Raji (cell line): ENCODE results near the gene MTERF1.

ENCODE experiments used
- POLR2A ChIP-seq: IDR thresholded peaks from 2 replicates; pipeline ENCODE4 v1.6.1; 2011; ENCODE audit warnings: low read depth, low read length, control low read depth; ENCODE audit not compliant: insufficient read depth

MTERF1 gene

DNA sequence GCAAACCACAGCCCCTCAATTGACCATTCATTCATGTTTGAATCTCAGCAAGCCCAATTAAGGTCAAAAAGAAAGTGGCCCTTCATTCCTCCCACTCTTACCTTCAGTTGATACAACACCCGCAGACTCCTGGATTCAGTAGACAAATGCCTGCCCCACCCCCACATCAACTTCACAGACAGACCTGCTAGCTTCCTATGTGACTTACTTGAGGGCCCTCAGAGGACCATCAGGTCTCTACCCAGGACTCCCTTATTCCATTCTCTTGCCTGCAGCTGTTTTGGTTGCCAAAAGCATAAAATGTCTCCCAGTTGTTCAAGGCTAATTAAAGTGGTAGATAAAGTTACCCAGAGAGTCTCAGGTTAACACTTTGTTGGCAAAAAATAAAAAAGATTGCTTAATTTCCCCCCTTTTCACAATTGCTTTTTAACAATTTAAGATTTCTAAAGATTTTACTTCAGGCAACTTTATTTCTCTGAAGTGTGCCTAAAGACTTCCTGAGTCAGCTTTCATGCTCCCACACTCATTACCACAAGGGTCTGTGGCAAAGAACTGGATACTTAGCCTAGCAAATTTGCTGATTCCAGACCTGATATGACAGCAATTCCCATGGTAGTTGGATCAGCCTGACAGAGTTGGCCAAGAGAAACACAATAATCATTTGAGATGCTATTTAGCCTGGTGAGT lies 3.3 kb upstream of the MTERF1 start:
- no peak for TF ChIP-seq POLR2A

DNA sequence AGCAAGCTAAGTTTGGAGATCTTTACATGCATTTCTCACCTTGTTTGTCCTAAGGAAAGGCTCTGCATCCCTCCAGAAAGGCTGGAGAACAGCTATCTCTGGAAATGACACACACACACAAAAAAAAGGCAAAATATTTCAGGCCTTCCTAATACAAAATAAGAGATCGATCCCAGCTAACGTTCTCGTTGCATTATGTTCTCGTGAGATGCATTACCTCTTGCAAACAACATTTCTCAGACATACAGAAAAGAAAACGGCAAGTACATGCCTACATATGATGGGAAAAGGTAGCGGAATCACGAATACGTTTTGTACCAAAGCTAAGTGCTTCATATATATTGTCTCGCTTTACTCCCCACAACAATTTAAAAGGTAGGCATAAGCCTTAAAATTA lies 488 bp downstream of the MTERF1 start:
- no peak for TF ChIP-seq POLR2A

DNA sequence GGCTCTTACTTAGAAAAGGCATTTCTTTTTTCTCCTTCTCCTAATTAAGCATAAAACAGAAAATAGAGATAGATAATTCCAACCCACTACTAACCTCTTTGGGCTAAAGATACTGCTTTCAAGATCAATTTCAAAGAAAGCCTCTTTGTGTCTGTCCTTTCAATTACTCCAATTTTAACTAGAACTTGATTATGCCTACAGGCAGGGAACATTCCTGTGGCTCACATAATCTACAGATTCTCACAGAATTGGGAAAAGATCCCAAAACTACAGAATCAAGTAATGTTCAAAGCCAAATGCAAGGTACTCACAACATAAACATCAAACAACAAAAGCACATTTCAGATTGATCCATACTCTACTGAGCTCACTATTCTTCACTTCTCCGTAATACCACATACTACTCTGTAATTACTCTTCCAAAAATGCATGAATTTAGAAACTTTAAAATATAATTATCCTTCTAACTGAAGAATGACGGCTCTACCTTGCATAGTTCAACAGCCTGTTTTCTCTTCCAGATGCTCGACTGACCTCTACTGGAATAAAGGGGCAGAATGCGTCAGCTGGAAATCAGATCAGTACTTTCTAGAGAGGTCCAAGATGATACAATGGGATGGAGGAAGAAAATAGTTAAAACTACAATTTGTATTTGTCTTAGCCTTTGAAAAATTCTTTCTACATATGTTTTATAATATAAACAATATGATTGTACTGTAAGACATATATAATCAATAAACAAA lies 3.9 kb downstream of the MTERF1 start:
- TF ChIP-seq POLR2A = no peak

GRCh38 chr7:91875851-91876250 lies 4.7 kb downstream of the MTERF1 start:
- TF ChIP-seq POLR2A = no peak

- no peak for TF ChIP-seq POLR2A
Observed at GRCh38 chr7:91872928-91873327, 7.6 kb downstream of the MTERF1 start.

- no peak for TF ChIP-seq POLR2A
Observed at GRCh38 chr7:91872069-91872468, 8.4 kb downstream of the MTERF1 start.

DNA sequence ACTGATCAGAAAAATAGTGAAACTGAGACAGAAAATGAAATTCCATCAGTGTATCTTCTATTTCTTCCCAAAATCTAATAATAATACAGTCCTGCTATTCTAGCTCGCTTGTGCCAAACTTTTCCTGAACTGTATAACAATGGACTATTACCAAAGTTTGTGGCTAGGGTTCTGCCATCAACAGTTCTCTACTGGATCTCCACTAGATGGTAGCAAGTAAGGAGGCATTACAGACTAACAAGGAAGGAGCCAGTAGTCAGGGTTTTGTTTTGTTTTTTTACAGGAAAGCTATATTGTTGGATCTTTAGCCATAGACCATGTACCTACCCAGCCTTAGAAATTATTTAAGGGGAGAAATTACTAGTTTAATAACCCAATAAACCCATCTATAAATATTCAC lies 10.8 kb downstream of the MTERF1 start:
- no peak for TF ChIP-seq POLR2A

GRCh38 chr7:91866599-91867148 lies 13.8 kb downstream of the MTERF1 start:
- no peak for TF ChIP-seq POLR2A

DNA sequence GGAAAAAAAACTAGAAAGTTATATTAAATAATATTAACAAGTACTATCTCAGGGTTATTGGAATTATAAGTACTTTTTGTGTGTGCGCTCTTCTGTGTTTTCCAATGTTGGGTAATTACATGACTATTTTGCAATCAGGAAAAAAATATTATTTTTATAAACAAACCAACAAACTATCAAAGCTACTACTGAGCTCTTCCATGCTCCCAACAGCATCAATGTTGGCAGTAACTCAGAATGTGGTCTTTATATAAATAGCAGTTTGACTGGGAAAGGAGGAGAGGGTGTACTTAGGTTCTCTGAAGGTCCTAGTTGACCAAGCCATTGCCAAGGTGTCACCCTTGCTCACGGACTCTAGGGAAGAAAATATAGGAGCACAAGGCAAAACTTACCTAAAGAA lies 15.0 kb downstream of the MTERF1 start:
- no peak for TF ChIP-seq POLR2A

- no peak for TF ChIP-seq POLR2A
Observed at GRCh38 chr7:91864070-91864469, 16.4 kb downstream of the MTERF1 start.

DNA sequence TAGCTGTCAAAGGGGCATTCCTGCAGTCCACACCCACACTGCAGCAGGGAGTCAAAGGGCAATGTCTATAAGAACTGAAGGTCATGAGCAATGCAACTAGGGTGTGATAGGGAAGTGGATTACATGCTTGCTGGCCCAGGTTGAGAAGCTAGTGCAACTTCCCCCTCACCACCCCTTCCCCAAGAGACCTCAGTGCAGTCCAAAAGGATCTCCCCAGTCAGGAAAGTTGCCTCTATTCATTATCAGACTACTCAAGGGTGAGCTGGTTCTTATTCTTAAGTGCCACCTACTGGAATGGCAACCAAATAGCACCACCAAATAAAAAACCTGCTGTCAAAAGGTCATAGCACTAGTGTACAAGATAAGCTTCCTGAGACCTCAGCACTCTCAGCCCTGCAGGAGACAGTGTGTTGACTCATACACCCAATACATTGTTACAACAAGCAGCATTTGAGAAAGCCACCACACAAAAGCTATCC lies 28.2 kb downstream of the MTERF1 start:
- TF ChIP-seq POLR2A = no peak

DNA sequence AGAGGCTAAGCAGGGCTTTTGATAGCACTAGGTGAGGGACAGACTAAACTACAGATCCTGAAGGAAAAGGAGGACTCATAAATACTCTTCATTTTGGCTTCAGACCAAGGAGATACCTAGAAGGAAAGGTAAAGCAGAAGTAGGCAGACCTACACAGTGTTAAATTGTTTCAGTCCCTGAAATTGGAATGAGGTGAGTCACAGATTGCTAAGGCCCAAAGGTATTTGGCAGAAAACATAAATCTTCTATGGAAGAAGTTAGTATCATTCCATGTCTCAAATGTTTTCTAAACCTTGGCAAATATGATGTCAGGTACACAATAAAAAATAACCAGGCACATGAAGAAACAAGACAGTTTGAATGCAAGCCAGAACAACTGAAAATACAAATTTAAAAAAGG lies 30.0 kb downstream of the MTERF1 start:
- TF ChIP-seq POLR2A = no peak

GRCh38 chr7:91847876-91848588 lies 32.5 kb downstream of the MTERF1 start:
- no peak for TF ChIP-seq POLR2A

DNA sequence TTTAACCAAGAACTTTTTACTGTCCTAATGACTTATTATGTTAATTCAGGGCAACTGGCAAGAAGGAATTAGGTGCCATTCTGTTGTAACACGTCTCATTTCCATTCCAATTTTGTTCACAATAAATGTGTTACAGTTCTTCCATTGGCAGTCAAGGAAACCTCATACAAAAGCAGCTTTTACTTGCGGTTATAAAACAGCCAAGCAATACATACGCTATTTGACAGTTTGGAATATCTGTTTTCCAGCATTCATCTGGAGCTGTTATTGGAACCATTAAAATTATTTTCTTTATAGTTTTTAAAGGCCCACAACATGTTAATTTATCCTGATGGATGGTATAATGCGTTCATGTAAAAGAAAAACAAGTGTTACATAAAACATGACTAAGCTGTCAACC lies 33.3 kb downstream of the MTERF1 start:
- TF ChIP-seq POLR2A = no peak

DNA sequence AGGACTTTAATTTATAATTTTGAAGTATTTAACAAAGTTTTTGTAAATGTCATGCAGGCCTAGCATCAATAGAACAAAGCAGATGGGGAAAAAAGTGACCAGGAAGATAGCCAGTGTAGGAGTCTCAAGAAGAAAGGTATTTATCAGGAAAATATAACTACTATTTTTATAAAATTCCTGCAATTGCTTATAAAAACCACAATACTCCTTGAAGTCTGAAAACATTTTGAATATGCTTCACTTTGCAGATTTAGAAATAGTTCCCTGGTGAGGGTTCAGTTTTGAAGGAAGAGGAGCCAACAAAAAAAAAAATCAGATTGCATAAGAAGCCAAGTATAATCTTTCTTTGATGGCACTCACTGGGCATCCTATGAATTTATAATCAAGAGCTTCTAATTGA lies 34.1 kb downstream of the MTERF1 start:
- no peak for TF ChIP-seq POLR2A

GRCh38 chr7:91843831-91844230 lies 36.7 kb downstream of the MTERF1 start:
- no peak for TF ChIP-seq POLR2A
